ENCODE results near the gene ADCY10.
A peak's percentile ranks its signal among the peaks of the same experiment; 100 is the strongest.

ADCY10 gene

GRCh38 chr1:167781558-167781957 is 132.4 kb downstream of the ADCY10 start:
- H4K91ac ChIP-seq (ENCODE audit: low read depth, low read length): no peak overlapping the region
- H3K14ac ChIP-seq (ENCODE audit: low read length): no peak overlapping the region
- H2BK120ac ChIP-seq (ENCODE audit: insufficient read depth, low read length, poor library complexity): no peak overlapping the region
- no peak overlapping the region for H2AK5ac ChIP-seq (ENCODE audit: low read length)
- H2BK5ac ChIP-seq (ENCODE audit: low read depth, low read length, poor library complexity): no peak overlapping the region
- no peak overlapping the region for H3K4me3 ChIP-seq (ENCODE audit: low read depth, low read length)
- H3K27ac ChIP-seq (ENCODE audit: low read depth, low read length): no peak overlapping the region
- H3K9me3 ChIP-seq (ENCODE audit: insufficient read depth, low read depth, low read length): no peaks in the 10 kb centered on the region
- H3K9ac ChIP-seq (ENCODE audit: low read length): no peak overlapping the region
- H3K18ac ChIP-seq (ENCODE audit: low read length): no peak overlapping the region
- no peak overlapping the region for H3K23ac ChIP-seq (ENCODE audit: low read length)
- no peak overlapping the region for H4K8ac ChIP-seq (ENCODE audit: low read depth, low read length)
- no peaks in the 10 kb centered on the region for H3K4me1 ChIP-seq (ENCODE audit: control insufficient read depth in 1 of 2, insufficient read depth in 2 of 2, low read length in 2 of 2)
- H3K4me2 ChIP-seq (ENCODE audit: low read length): no peak overlapping the region
- H2BK12ac ChIP-seq (ENCODE audit: low read length): no peak overlapping the region
- peaks cover 12 to 27% of the 10 kb centered on the region in 2 experiments for H3K36me3 ChIP-seq (ENCODE audit: control insufficient read depth in 1 of 2, insufficient read depth in 2 of 2, low read length in 2 of 2)
- no peak for DNase-seq
- no peak overlapping the region for H4K12ac ChIP-seq (ENCODE audit: low read depth, low read length)
- H3K4ac ChIP-seq (ENCODE audit: low read depth, low read length): no peak overlapping the region
- no peaks in the 10 kb centered on the region for H3K79me2 ChIP-seq (ENCODE audit: control insufficient read depth, insufficient read depth, low read length, poor library complexity)
- H3K27me3 ChIP-seq (ENCODE audit: insufficient read depth, low read length): no peaks in the 10 kb centered on the region
- no CpG with 5 or more reads among the region's 2 CpGs for WGBS (ENCODE audit: extremely low coverage, insufficient coverage, insufficient read length)
- H3K79me1 ChIP-seq (ENCODE audit: low read length): no peaks in the 10 kb centered on the region
- no peak overlapping the region for H2AFZ ChIP-seq (ENCODE audit: insufficient read depth, low read length, poor library complexity)

DNA sequence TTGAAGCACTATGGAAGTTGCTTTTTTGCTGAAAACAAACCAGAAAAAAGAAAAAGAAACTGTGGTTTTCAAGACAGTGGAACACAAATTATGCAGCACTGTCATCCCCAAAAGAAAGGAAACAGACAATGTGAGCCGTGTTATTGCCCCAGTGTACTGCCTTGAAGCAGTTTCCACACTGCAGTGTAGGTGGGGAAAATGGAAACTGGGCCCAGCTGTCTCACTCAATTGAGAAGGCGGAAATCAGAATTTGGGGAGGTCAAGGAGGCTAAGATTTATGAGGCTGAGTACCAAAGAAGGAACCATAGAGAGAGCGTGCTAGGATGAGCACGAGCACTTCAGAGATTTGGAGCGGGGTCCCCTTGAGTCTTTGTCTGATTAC is 136.7 kb downstream of the ADCY10 start:
- no peak overlapping the region for H3K14ac ChIP-seq (ENCODE audit: low read length)
- no peak overlapping the region for H4K12ac ChIP-seq (ENCODE audit: low read depth, low read length)
- no peaks in the 10 kb centered on the region for H3K9me3 ChIP-seq (ENCODE audit: insufficient read depth, low read depth, low read length)
- no peak overlapping the region for H3K4ac ChIP-seq (ENCODE audit: low read depth, low read length)
- DNase-seq: no peak
- H3K9ac ChIP-seq (ENCODE audit: low read length): no peak overlapping the region
- no peak overlapping the region for H4K91ac ChIP-seq (ENCODE audit: low read depth, low read length)
- H4K8ac ChIP-seq (ENCODE audit: low read depth, low read length): no peak overlapping the region
- H3K27me3 ChIP-seq (ENCODE audit: insufficient read depth, low read length): no peaks in the 10 kb centered on the region
- H3K4me1 ChIP-seq (ENCODE audit: control insufficient read depth in 1 of 2, insufficient read depth in 2 of 2, low read length in 2 of 2): peaks cover 3 to 5% of the 10 kb centered on the region in 2 experiments
- no peak overlapping the region for H2BK120ac ChIP-seq (ENCODE audit: insufficient read depth, low read length, poor library complexity)
- no peak overlapping the region for H3K4me2 ChIP-seq (ENCODE audit: low read length)
- H3K79me2 ChIP-seq (ENCODE audit: control insufficient read depth, insufficient read depth, low read length, poor library complexity): no peaks in the 10 kb centered on the region
- no peak overlapping the region for H3K4me3 ChIP-seq (ENCODE audit: low read depth, low read length)
- H3K79me1 ChIP-seq (ENCODE audit: low read length): no peaks in the 10 kb centered on the region
- no peak overlapping the region for H2AFZ ChIP-seq (ENCODE audit: insufficient read depth, low read length, poor library complexity)
- no peak overlapping the region for H3K18ac ChIP-seq (ENCODE audit: low read length)
- no peak overlapping the region for H3K27ac ChIP-seq (ENCODE audit: low read depth, low read length)
- no peak overlapping the region for H2AK5ac ChIP-seq (ENCODE audit: low read length)
- no peak overlapping the region for H2BK12ac ChIP-seq (ENCODE audit: low read length)
- H3K23ac ChIP-seq (ENCODE audit: low read length): no peak overlapping the region
- H2BK5ac ChIP-seq (ENCODE audit: low read depth, low read length, poor library complexity): no peak overlapping the region
- peaks cover 14 to 31% of the 10 kb centered on the region in 2 experiments for H3K36me3 ChIP-seq (ENCODE audit: control insufficient read depth in 1 of 2, insufficient read depth in 2 of 2, low read length in 2 of 2)
- WGBS (ENCODE audit: extremely low coverage, insufficient coverage, insufficient read length): no CpG with 5 or more reads among the region's 5 CpGs

DNA sequence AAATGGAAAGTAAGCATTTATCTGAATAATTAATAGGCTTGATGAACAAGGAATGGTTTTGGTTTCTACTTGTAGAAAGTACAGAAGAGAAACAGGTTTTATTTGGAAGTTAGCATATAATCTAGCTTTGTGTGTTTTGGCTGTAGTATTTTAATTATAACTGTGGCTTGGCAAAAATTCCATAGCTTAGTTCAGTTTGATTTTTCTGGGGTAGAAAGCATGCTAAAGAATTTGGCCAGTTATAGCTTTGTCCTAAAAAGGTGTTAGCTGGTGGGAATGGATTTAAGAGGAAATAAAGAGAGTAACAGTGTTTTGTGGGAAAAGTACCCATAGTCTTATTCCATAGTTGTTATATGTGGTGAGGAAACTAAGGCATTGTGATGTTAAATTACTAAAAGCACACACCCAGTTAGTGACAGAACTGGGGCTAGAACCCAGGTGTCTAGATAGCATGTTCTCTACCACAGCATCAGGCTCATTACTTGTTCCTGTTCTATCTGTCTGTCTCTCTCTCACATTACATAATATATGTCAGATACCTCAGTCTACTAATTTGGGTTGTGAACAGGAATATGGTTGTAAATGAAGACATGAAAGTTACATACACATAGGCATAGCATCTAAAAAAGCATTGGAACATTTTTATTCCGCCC is 137.2 kb downstream of the ADCY10 start:
- Histone ChIP-seq H3K36me3 (ENCODE audit: control insufficient read depth in 1 of 2, insufficient read depth in 2 of 2, low read length in 2 of 2) (peaks cover 16 to 34% of the 10 kb centered on the region in 2 experiments), H2BK5ac (ENCODE audit: low read depth, low read length, poor library complexity) (no peak overlapping the region), H3K18ac (ENCODE audit: low read length) (no peak overlapping the region), H2BK12ac (ENCODE audit: low read length) (no peak overlapping the region), H4K12ac (ENCODE audit: low read depth, low read length) (no peak overlapping the region), H3K23ac (ENCODE audit: low read length) (no peak overlapping the region), H4K8ac (ENCODE audit: low read depth, low read length) (no peak overlapping the region), H3K79me2 (ENCODE audit: control insufficient read depth, insufficient read depth, low read length, poor library complexity) (peaks cover under 1% of the 10 kb centered on the region), H2AFZ (ENCODE audit: insufficient read depth, low read length, poor library complexity) (no peak overlapping the region), H3K9ac (ENCODE audit: low read length) (no peak overlapping the region), H3K4me2 (ENCODE audit: low read length) (no peak overlapping the region), H2BK120ac (ENCODE audit: insufficient read depth, low read length, poor library complexity) (no peak overlapping the region), H3K79me1 (ENCODE audit: low read length) (no peaks in the 10 kb centered on the region), H3K4ac (ENCODE audit: low read depth, low read length) (no peak overlapping the region), H2AK5ac (ENCODE audit: low read length) (no peak overlapping the region), H3K9me3 (ENCODE audit: insufficient read depth, low read depth, low read length) (peaks cover under 1% of the 10 kb centered on the region), H3K27ac (ENCODE audit: low read depth, low read length) (no peak overlapping the region), H3K14ac (ENCODE audit: low read length) (no peak overlapping the region), H3K4me1 (ENCODE audit: control insufficient read depth in 1 of 2, insufficient read depth in 2 of 2, low read length in 2 of 2) (peaks cover 6% of the 10 kb centered on the region in 2 experiments), H4K91ac (ENCODE audit: low read depth, low read length) (no peak overlapping the region), H3K4me3 (ENCODE audit: low read depth, low read length) (no peak overlapping the region), H3K27me3 (ENCODE audit: insufficient read depth, low read length) (no peaks in the 10 kb centered on the region)
- DNase-seq: no peak
- no CpG with 5 or more reads among the region's 1 CpG for WGBS (ENCODE audit: extremely low coverage, insufficient coverage, insufficient read length)

GRCh38 chr1:167776151-167776550 is 137.8 kb downstream of the ADCY10 start:
- H3K27ac ChIP-seq (ENCODE audit: low read depth, low read length): no peak overlapping the region
- H2AFZ ChIP-seq (ENCODE audit: insufficient read depth, low read length, poor library complexity): no peak overlapping the region
- no peaks in the 10 kb centered on the region for H3K79me1 ChIP-seq (ENCODE audit: low read length)
- no peak overlapping the region for H3K14ac ChIP-seq (ENCODE audit: low read length)
- H3K4me1 ChIP-seq (ENCODE audit: control insufficient read depth in 1 of 2, insufficient read depth in 2 of 2, low read length in 2 of 2): peaks cover 8 to 9% of the 10 kb centered on the region in 2 experiments
- no peak overlapping the region for H2AK5ac ChIP-seq (ENCODE audit: low read length)
- H4K12ac ChIP-seq (ENCODE audit: low read depth, low read length): no peak overlapping the region
- peaks cover 2% of the 10 kb centered on the region for H3K79me2 ChIP-seq (ENCODE audit: control insufficient read depth, insufficient read depth, low read length, poor library complexity)
- H3K18ac ChIP-seq (ENCODE audit: low read length): peak overlapping the region; percentile 14
- no peak overlapping the region for H2BK12ac ChIP-seq (ENCODE audit: low read length)
- H4K91ac ChIP-seq (ENCODE audit: low read depth, low read length): no peak overlapping the region
- no peak overlapping the region for H2BK120ac ChIP-seq (ENCODE audit: insufficient read depth, low read length, poor library complexity)
- no peak overlapping the region for H3K9ac ChIP-seq (ENCODE audit: low read length)
- H2BK5ac ChIP-seq (ENCODE audit: low read depth, low read length, poor library complexity): no peak overlapping the region
- peaks cover 19 to 37% of the 10 kb centered on the region in 2 experiments for H3K36me3 ChIP-seq (ENCODE audit: control insufficient read depth in 1 of 2, insufficient read depth in 2 of 2, low read length in 2 of 2)
- no peak overlapping the region for H3K4me2 ChIP-seq (ENCODE audit: low read length)
- no peak overlapping the region for H3K23ac ChIP-seq (ENCODE audit: low read length)
- H3K4me3 ChIP-seq (ENCODE audit: low read depth, low read length): no peak overlapping the region
- H3K27me3 ChIP-seq (ENCODE audit: insufficient read depth, low read length): no peaks in the 10 kb centered on the region
- peaks cover 2% of the 10 kb centered on the region for H3K9me3 ChIP-seq (ENCODE audit: insufficient read depth, low read depth, low read length)
- peak overlapping the region; percentile 14 for H3K4ac ChIP-seq (ENCODE audit: low read depth, low read length)
- no CpG with 5 or more reads among the region's 1 CpG for WGBS (ENCODE audit: extremely low coverage, insufficient coverage, insufficient read length)
- no peak overlapping the region for H4K8ac ChIP-seq (ENCODE audit: low read depth, low read length)
- peak in 1 of 2 donors; percentile 18 for DNase-seq

All from trophoblast cell (in vitro differentiated cells and primary cell).